Lung (tissue), 12 donors: ENCODE data around the gene DTX3. TPM values are rescaled to one million over a fixed set of nuclear protein-coding genes. Genes with fewer than 3 reads are reported as not detected.
"Not testable (repeated sequence)": the region's sequence is repeated elsewhere in the genome, so short reads cannot be mapped to it uniquely, and the experiment has no call there.

Experiments
- ATAC-seq: fragments of 200-7000 bp; cut with Tn5 transposase; one replicate; pipeline ENCODE4 v1.9.1; 2020; ENCODE audit warnings: moderate number of reproducible peaks; ENCODE audit not compliant: insufficient read depth, low FRiP score
- DNase-seq, 3 donors: peaks; one replicate each; pipeline ENCODE4 v3.0.0-alpha.2; 2013 to 2017
- H3K27ac ChIP-seq, 2 donors: one replicate each; pipeline ENCODE4 v1.5.1; 2013; ENCODE audit warnings: mild to moderate bottlenecking in 2 of 2, moderate library complexity in 2 of 2, control low read depth in 1 of 2, inconsistent platforms in 1 of 2, low read depth in 1 of 2, low read length in 1 of 2
- H3K27me3 ChIP-seq, 3 donors: one replicate each; pipeline ENCODE4 v1.5.1; 2013; ENCODE audit warnings: low read length in 2 of 3; ENCODE audit not compliant: control insufficient read depth in 3 of 3, insufficient read depth in 3 of 3
- H3K36me3 ChIP-seq, 4 donors: one replicate each; pipeline ENCODE4 v1.5.1; 2013; ENCODE audit warnings: low read length in 4 of 4, mild to moderate bottlenecking in 1 of 4, moderate library complexity in 1 of 4; ENCODE audit not compliant: control insufficient read depth in 4 of 4, insufficient read depth in 4 of 4
- H3K4me1 ChIP-seq, 5 donors: one replicate each; pipeline ENCODE4 v1.5.1; 2013; ENCODE audit warnings: low read length in 5 of 5, mild to moderate bottlenecking in 2 of 5, moderate library complexity in 1 of 5; ENCODE audit not compliant: control insufficient read depth in 5 of 5, insufficient read depth in 5 of 5
- H3K4me3 ChIP-seq: one replicate; pipeline ENCODE4 v1.5.1; 2013; ENCODE audit warnings: mild to moderate bottlenecking, control low read depth, moderate library complexity
- H3K9ac ChIP-seq, 2 donors: one replicate each; pipeline ENCODE4 v1.5.1; 2013; ENCODE audit warnings: low read length in 2 of 2, control low read depth in 1 of 2; ENCODE audit not compliant: insufficient read depth in 1 of 2
- H3K9me3 ChIP-seq, 4 donors: one replicate each; pipeline ENCODE4 v1.5.1; 2013; ENCODE audit warnings: low read length in 3 of 4, mild to moderate bottlenecking in 1 of 4, moderate library complexity in 1 of 4; ENCODE audit not compliant: control insufficient read depth in 4 of 4, insufficient read depth in 3 of 4
- CTCF ChIP-seq: IDR thresholded peaks from 2 replicates; pipeline ENCODE4 v1.5.1; 2012; ENCODE audit warnings: mild to moderate bottlenecking; ENCODE audit errors: control extremely low read depth, extremely low read depth
- WGBS, 2 donors: extraction: QIAGEN DNeasy Blood & Tissue Kit; methylation state at CpG; one replicate each; pipeline ENCODE4 v1.1.7; 2013; 5-methylcytosine and 5-hydroxymethylcytosine counted together
- polyA plus RNA-seq, 2 donors: library from polyadenylated mRNA; stranded (reverse); fragments of 200-250 nt; gene quantifications; one replicate each; pipeline ENCODE4 v1.2.1, GENCODE V29; 2013
- total RNA-seq, 2 donors: library from RNA; depleted of rRNA in 1 of 2; stranded (reverse); fragments of >200 nt in 1 of 2; gene quantifications; one replicate each; pipeline ENCODE4 v1.2.1, GENCODE V29; 2014 to 2021
- donor health status: control.
- donor health status: control.
- donor health status: Bipolar disorder and iron deficiency.
- donor health status: healthy.
- donor health status: DM: yes; HTN: yes; CAD: no.

Gene DTX3
- total and polyA plus RNA-seq, 4 donors, result 13.9 to 40.1 (median 24.9) TPM

GRCh38 chr12:57617942-57618341, 13.3 kb downstream of the DTX3 start:
- Histone ChIP-seq H3K4me3 (no peak overlapping the region), H3K4me1 (peaks cover 0 to 13% (median 0%) of the 10 kb centered on the region in 5 donors), H3K27ac (no peak overlapping the region), H3K9me3 (no peaks in the 10 kb centered on the region), H3K36me3 (peaks cover 0 to 20% (median 0%) of the 10 kb centered on the region in 4 donors), H3K27me3 (peaks cover 2 to 46% (median 39%) of the 10 kb centered on the region in 3 donors), H3K9ac (no peak overlapping the region)
- 45 to 56% methylated on average over 11 of the region's 11 CpGs for WGBS, 2 donors
- no peak for TF ChIP-seq CTCF
- ATAC-seq (no peak), DNase-seq (no peak)

- peaks cover 0 to 13% (median 0%) of the 10 kb centered on the region in 5 donors for H3K4me1 ChIP-seq
- not testable (repeated sequence) for ATAC-seq, H3K9ac ChIP-seq, H3K27ac ChIP-seq, DNase-seq, H3K9me3 ChIP-seq, H3K4me3 ChIP-seq
- peaks cover 2 to 50% (median 39%) of the 10 kb centered on the region in 3 donors for H3K27me3 ChIP-seq
- H3K36me3 ChIP-seq, result peaks cover 0 to 17% (median 0%) of the 10 kb centered on the region in 4 donors
- WGBS, 2 donors, result 90 to 94% methylated on average over 6 of the region's 6 CpGs
Observed at GRCh38 chr12:57618431-57618830, 13.8 kb downstream of the DTX3 start.

GRCh38 chr12:57618966-57619433, 14.4 kb downstream of the DTX3 start:
- Histone ChIP-seq H3K36me3 (peaks cover 0 to 12% (median 0%) of the 10 kb centered on the region in 4 donors), H3K9me3 (no peaks in the 10 kb centered on the region), H3K27me3 (peaks cover 2 to 56% (median 39%) of the 10 kb centered on the region in 3 donors), H3K9ac (no peak overlapping the region), H3K27ac (no peak overlapping the region), H3K4me1 (peaks cover 0 to 13% (median 0%) of the 10 kb centered on the region in 5 donors), H3K4me3 (no peak overlapping the region)
- WGBS, 2 donors, result 49 to 50% methylated on average over 16 of the region's 16 CpGs
- DNase-seq (no peak), ATAC-seq (no peak)
- TF ChIP-seq CTCF, result no peak

- H3K36me3 ChIP-seq, result peaks cover 0 to 12% (median 0%) of the 10 kb centered on the region in 4 donors
- no peak overlapping the region for H3K4me3 ChIP-seq
- no peaks in the 10 kb centered on the region for H3K9me3 ChIP-seq
- DNase-seq (peak in 1 of 3 donors; percentile 10), ATAC-seq (no peak)
- H3K27ac ChIP-seq, result no peak overlapping the region
- no peak overlapping the region for H3K9ac ChIP-seq
- no peak for TF ChIP-seq CTCF
- peaks cover 2 to 61% (median 39%) of the 10 kb centered on the region in 3 donors for H3K27me3 ChIP-seq
- H3K4me1 ChIP-seq, result peaks cover 0 to 13% (median 0%) of the 10 kb centered on the region in 5 donors
- WGBS, 2 donors, result 20 to 26% methylated on average over 46 of the region's 46 CpGs
Observed at GRCh38 chr12:57619434-57620244, 15.0 kb downstream of the DTX3 start.
